CD4-positive, alpha-beta T cell treated with Interleukin-6 at 100 ng/mL for 8 hours (primary cell): ENCODE measurements around the gene NCOA3.
A peak's percentile ranks its signal among the peaks of the same experiment; 100 is the strongest.

Experiments
- DNase-seq: peaks from one replicate; pipeline ENCODE4 v3.0.0-alpha.2; 2020; ENCODE audit warnings: mixed read lengths, low spot score

NCOA3 gene

GRCh38 chr20:47597090-47597489 is 95.4 kb downstream of the NCOA3 start:
- no peak for DNase-seq

GRCh38 chr20:47598911-47599744 is 97.4 kb downstream of the NCOA3 start:
- DNase-seq = no peak

GRCh38 chr20:47600967-47601547 is 99.4 kb downstream of the NCOA3 start:
- no peak for DNase-seq

GRCh38 chr20:47603260-47603659 is 101.6 kb downstream of the NCOA3 start:
- DNase-seq = no peak

GRCh38 chr20:47605673-47606413 is 104.2 kb downstream of the NCOA3 start:
- no peak for DNase-seq

- no peak for DNase-seq
Observed at GRCh38 chr20:47606414-47606982, 104.8 kb downstream of the NCOA3 start.

GRCh38 chr20:47606983-47607613 is 105.4 kb downstream of the NCOA3 start:
- DNase-seq = no peak

- no peak for DNase-seq
Observed at GRCh38 chr20:47609001-47609400, 107.3 kb downstream of the NCOA3 start.

- DNase-seq = peak; percentile 59
Observed at GRCh38 chr20:47610247-47610944, 108.7 kb downstream of the NCOA3 start.

GRCh38 chr20:47610945-47611250 is 109.2 kb downstream of the NCOA3 start:
- DNase-seq = no peak

GRCh38 chr20:47611785-47612184 is 110.1 kb downstream of the NCOA3 start:
- DNase-seq = no peak

GRCh38 chr20:47612670-47613069 is 111.0 kb downstream of the NCOA3 start:
- no peak for DNase-seq

GRCh38 chr20:47614703-47615309 is 113.1 kb downstream of the NCOA3 start:
- DNase-seq = no peak

GRCh38 chr20:47618479-47618878 is 116.8 kb downstream of the NCOA3 start:
- no peak for DNase-seq

- peak; percentile 31 for DNase-seq
Observed at GRCh38 chr20:47620808-47621805, 119.4 kb downstream of the NCOA3 start.

- no peak for DNase-seq
Observed at GRCh38 chr20:47622118-47622665, 120.5 kb downstream of the NCOA3 start.

- DNase-seq = no peak
Observed at GRCh38 chr20:47623206-47623605, 121.5 kb downstream of the NCOA3 start.

- DNase-seq = no peak
Observed at GRCh38 chr20:47627540-47627939, 125.9 kb downstream of the NCOA3 start.

- DNase-seq = no peak
Observed at GRCh38 chr20:47629907-47630306, 128.2 kb downstream of the NCOA3 start.

GRCh38 chr20:47631078-47631477 is 129.4 kb downstream of the NCOA3 start:
- no peak for DNase-seq
